Trophoblast cell (in vitro differentiated cells and primary cell): ENCODE data around the gene RBFOX2.

Source experiments
- DNase-seq, 2 donors: peaks; one replicate each; pipeline ENCODE4 v3.0.0-alpha.2; 2016
- H2AFZ ChIP-seq: 2 replicates; pipeline ENCODE4 v1.6.1; 2013; ENCODE audit warnings: low read length, moderate library complexity, mild to moderate bottlenecking; ENCODE audit not compliant: insufficient read depth, poor library complexity
- H2AK5ac ChIP-seq: 2 replicates; pipeline ENCODE4 v1.6.1; 2013; ENCODE audit warnings: mild to moderate bottlenecking, low read length
- H2BK120ac ChIP-seq: 2 replicates; pipeline ENCODE4 v1.6.1; 2013; ENCODE audit warnings: low read length, mild to moderate bottlenecking, moderate library complexity; ENCODE audit not compliant: insufficient read depth, poor library complexity
- H2BK12ac ChIP-seq: 2 replicates; pipeline ENCODE4 v1.6.1; 2013; ENCODE audit warnings: mild to moderate bottlenecking, low read length, moderate library complexity
- H2BK5ac ChIP-seq: 2 replicates; pipeline ENCODE4 v1.6.1; 2013; ENCODE audit warnings: low read length, low read depth, moderate library complexity, mild to moderate bottlenecking; ENCODE audit not compliant: poor library complexity
- H3K14ac ChIP-seq: 2 replicates; pipeline ENCODE4 v1.6.1; 2013; ENCODE audit warnings: mild to moderate bottlenecking, low read length
- H3K18ac ChIP-seq: 2 replicates; pipeline ENCODE4 v1.6.1; 2013; ENCODE audit warnings: mild to moderate bottlenecking, low read length
- H3K23ac ChIP-seq: 2 replicates; pipeline ENCODE4 v1.6.1; 2013; ENCODE audit warnings: low read length
- H3K27ac ChIP-seq: 2 replicates; pipeline ENCODE4 v1.5.1; 2013; ENCODE audit warnings: low read depth, mild to moderate bottlenecking, inconsistent platforms, low read length, moderate library complexity
- H3K27me3 ChIP-seq: 2 replicates; pipeline ENCODE4 v1.6.1; 2013; ENCODE audit warnings: inconsistent platforms, mild to moderate bottlenecking, low read length, moderate library complexity; ENCODE audit not compliant: insufficient read depth
- H3K36me3 ChIP-seq, 2 experiments: 1 replicate in 1 of 2; 2 replicates in 1 of 2; pipeline ENCODE4 v1.6.1; 2013; ENCODE audit warnings: low read length in 2 of 2, mild to moderate bottlenecking in 2 of 2, moderate library complexity in 1 of 2; ENCODE audit not compliant: insufficient read depth in 2 of 2, control insufficient read depth in 1 of 2
- H3K4ac ChIP-seq: 2 replicates; pipeline ENCODE4 v1.6.1; 2013; ENCODE audit warnings: low read depth, mild to moderate bottlenecking, low read length, moderate library complexity
- H3K4me1 ChIP-seq, 2 experiments: 1 replicate in 1 of 2; 2 replicates in 1 of 2; pipeline ENCODE4 v1.6.1; 2013; ENCODE audit warnings: low read length in 2 of 2, mild to moderate bottlenecking in 2 of 2, moderate library complexity in 1 of 2; ENCODE audit not compliant: insufficient read depth in 2 of 2, control insufficient read depth in 1 of 2
- H3K4me2 ChIP-seq: 2 replicates; pipeline ENCODE4 v1.6.1; 2013; ENCODE audit warnings: inconsistent platforms, mild to moderate bottlenecking, low read length, moderate library complexity
- H3K4me3 ChIP-seq: 2 replicates; pipeline ENCODE4 v1.5.1; 2013; ENCODE audit warnings: mild to moderate bottlenecking, low read depth, low read length, inconsistent platforms
- H3K79me1 ChIP-seq: one replicate; pipeline ENCODE4 v1.6.1; 2013; ENCODE audit warnings: low read length
- H3K79me2 ChIP-seq: 2 replicates; pipeline ENCODE4 v1.6.1; 2013; ENCODE audit warnings: low read length, mild to moderate bottlenecking; ENCODE audit not compliant: control insufficient read depth, insufficient read depth, poor library complexity
- H3K9ac ChIP-seq: 2 replicates; pipeline ENCODE4 v1.6.1; 2013; ENCODE audit warnings: mild to moderate bottlenecking, low read length
- H3K9me3 ChIP-seq: 2 replicates; pipeline ENCODE4 v1.6.1; 2013; ENCODE audit warnings: low read depth, mild to moderate bottlenecking, control low read depth, inconsistent platforms, low read length; ENCODE audit not compliant: insufficient read depth
- H4K12ac ChIP-seq: 2 replicates; pipeline ENCODE4 v1.6.1; 2013; ENCODE audit warnings: low read depth, mild to moderate bottlenecking, low read length, moderate library complexity
- H4K8ac ChIP-seq: 2 replicates; pipeline ENCODE4 v1.6.1; 2013; ENCODE audit warnings: low read depth, mild to moderate bottlenecking, low read length, moderate library complexity
- H4K91ac ChIP-seq: one replicate; pipeline ENCODE4 v1.6.1; 2013; ENCODE audit warnings: low read depth, mild to moderate bottlenecking, low read length, moderate library complexity
- whole genome bisulfite sequencing: extraction: QIAGEN DNeasy Blood & Tissue Kit; methylation state at CpG from one replicate; pipeline ENCODE4 v1.1.7; 2013; ENCODE audit warnings: missing lambda C conversion rate; ENCODE audit not compliant: insufficient read length, insufficient coverage; ENCODE audit errors: extremely low coverage; 5-methylcytosine and 5-hydroxymethylcytosine counted together

RBFOX2 gene

DNA sequence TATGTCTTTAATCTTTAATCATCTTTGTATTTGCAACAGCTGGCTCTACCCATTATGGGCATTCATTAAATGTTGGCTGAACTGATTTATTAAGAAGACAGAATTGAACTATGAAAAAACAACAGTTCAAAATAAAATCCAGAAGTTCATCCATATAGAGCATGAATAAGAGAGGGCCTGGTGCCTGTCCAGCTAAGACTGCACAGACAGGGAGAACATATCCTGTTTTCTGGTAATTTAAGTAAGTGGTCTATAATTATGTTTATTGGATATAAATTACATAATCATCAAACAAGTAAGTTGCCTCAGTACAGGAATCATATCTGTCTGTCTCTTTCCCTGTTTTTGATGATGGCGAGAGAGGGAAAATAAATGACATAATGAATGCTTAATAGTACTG, 137.2 kb downstream of the RBFOX2 start:
- Histone ChIP-seq H3K4me3 (no peak overlapping the region), H3K4me2 (no peak overlapping the region), H2BK120ac (no peak overlapping the region), H2AFZ (no peak overlapping the region), H4K12ac (no peak overlapping the region), H2BK5ac (no peak overlapping the region), H3K9me3 (no peaks in the 10 kb centered on the region), H3K9ac (no peak overlapping the region), H3K23ac (no peak overlapping the region), H3K27me3 (no peaks in the 10 kb centered on the region), H3K4ac (no peak overlapping the region), H3K18ac (no peak overlapping the region), H3K36me3 (no peaks in the 10 kb centered on the region), H2BK12ac (no peak overlapping the region), H3K4me1 (peaks cover 7 to 18% of the 10 kb centered on the region in 2 experiments), H2AK5ac (no peak overlapping the region), H3K79me2 (no peaks in the 10 kb centered on the region), H3K14ac (no peak overlapping the region), H4K91ac (no peak overlapping the region), H3K27ac (no peak overlapping the region), H4K8ac (no peak overlapping the region), H3K79me1 (no peaks in the 10 kb centered on the region)
- WGBS: no CpG with 5 or more reads among the region's 1 CpG
- no peak for DNase-seq

DNA sequence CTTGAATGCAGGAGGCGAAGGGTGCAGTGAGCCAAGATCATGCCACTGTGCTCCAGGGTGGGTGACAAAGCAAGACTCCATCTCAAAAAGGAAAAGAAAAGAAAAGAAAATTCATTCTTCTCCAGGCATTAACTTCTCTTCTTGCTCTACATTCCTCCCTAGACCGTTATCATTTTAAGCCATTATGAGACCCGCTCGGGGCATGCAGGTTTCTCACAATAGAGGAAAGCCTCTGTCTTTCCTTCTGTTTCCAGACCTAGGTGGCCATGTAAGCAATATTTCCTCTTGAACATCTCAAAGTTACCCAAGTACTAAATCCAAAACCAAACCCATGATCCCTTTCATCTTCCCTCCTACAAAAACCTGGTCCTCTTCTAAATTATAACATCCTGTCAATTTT, 139.6 kb downstream of the RBFOX2 start:
- Histone ChIP-seq H3K36me3 (no peaks in the 10 kb centered on the region), H3K4ac (no peak overlapping the region), H3K9me3 (no peaks in the 10 kb centered on the region), H3K4me2 (no peak overlapping the region), H4K12ac (no peak overlapping the region), H3K14ac (no peak overlapping the region), H3K4me1 (peaks cover 0 to 3% of the 10 kb centered on the region in 2 experiments), H2AK5ac (no peak overlapping the region), H4K8ac (no peak overlapping the region), H3K23ac (no peak overlapping the region), H3K27ac (no peak overlapping the region), H3K79me2 (no peaks in the 10 kb centered on the region), H4K91ac (no peak overlapping the region), H3K9ac (no peak overlapping the region), H2BK12ac (no peak overlapping the region), H3K27me3 (no peaks in the 10 kb centered on the region), H3K79me1 (no peaks in the 10 kb centered on the region), H3K18ac (no peak overlapping the region), H3K4me3 (no peak overlapping the region), H2BK5ac (no peak overlapping the region), H2AFZ (no peak overlapping the region), H2BK120ac (no peak overlapping the region)
- peak; percentile 60 to 76 for DNase-seq
- WGBS: no CpG with 5 or more reads among the region's 4 CpGs

GRCh38 chr22:35888181-35888870, 140.3 kb downstream of the RBFOX2 start:
- no peak overlapping the region for H3K27ac ChIP-seq
- no peak overlapping the region for H3K18ac ChIP-seq
- no peak overlapping the region for H3K4me2 ChIP-seq
- no peak overlapping the region for H2BK5ac ChIP-seq
- no peaks in the 10 kb centered on the region for H3K36me3 ChIP-seq
- no peak overlapping the region for H3K4me3 ChIP-seq
- no peak overlapping the region for H3K4ac ChIP-seq
- peaks cover 0 to 3% of the 10 kb centered on the region in 2 experiments for H3K4me1 ChIP-seq
- DNase-seq: peak; percentile 61 to 86
- H3K27me3 ChIP-seq: no peaks in the 10 kb centered on the region
- H3K9ac ChIP-seq: no peak overlapping the region
- H2AFZ ChIP-seq: no peak overlapping the region
- H3K23ac ChIP-seq: no peak overlapping the region
- H2AK5ac ChIP-seq: no peak overlapping the region
- H2BK120ac ChIP-seq: no peak overlapping the region
- no peak overlapping the region for H4K91ac ChIP-seq
- H3K14ac ChIP-seq: no peak overlapping the region
- no peak overlapping the region for H2BK12ac ChIP-seq
- H4K12ac ChIP-seq: no peak overlapping the region
- no peaks in the 10 kb centered on the region for H3K79me1 ChIP-seq
- H3K9me3 ChIP-seq: no peaks in the 10 kb centered on the region
- no peak overlapping the region for H4K8ac ChIP-seq
- no peaks in the 10 kb centered on the region for H3K79me2 ChIP-seq
- WGBS: no CpG with 5 or more reads among the region's 2 CpGs

- no peak overlapping the region for H4K91ac ChIP-seq
- H2BK12ac ChIP-seq: no peak overlapping the region
- H3K18ac ChIP-seq: no peak overlapping the region
- H3K4me3 ChIP-seq: no peak overlapping the region
- H2AK5ac ChIP-seq: no peak overlapping the region
- H3K27ac ChIP-seq: no peak overlapping the region
- no CpG with 5 or more reads among the region's 2 CpGs for WGBS
- H2AFZ ChIP-seq: no peak overlapping the region
- H3K4me2 ChIP-seq: no peak overlapping the region
- peaks cover 1% of the 10 kb centered on the region for H3K79me2 ChIP-seq
- H3K79me1 ChIP-seq: no peaks in the 10 kb centered on the region
- no peak overlapping the region for H2BK120ac ChIP-seq
- no peaks in the 10 kb centered on the region for H3K36me3 ChIP-seq
- H3K4ac ChIP-seq: no peak overlapping the region
- H3K9me3 ChIP-seq: no peaks in the 10 kb centered on the region
- no peak overlapping the region for H2BK5ac ChIP-seq
- no peak overlapping the region for H3K14ac ChIP-seq
- H4K8ac ChIP-seq: no peak overlapping the region
- H3K27me3 ChIP-seq: no peaks in the 10 kb centered on the region
- no peak overlapping the region for H3K9ac ChIP-seq
- no peak overlapping the region for H4K12ac ChIP-seq
- no peak for DNase-seq
- H3K23ac ChIP-seq: no peak overlapping the region
- peaks cover 0 to 3% of the 10 kb centered on the region in 2 experiments for H3K4me1 ChIP-seq
Observed at GRCh38 chr22:35887296-35887875, 141.2 kb downstream of the RBFOX2 start.
